Measurements from ENCODE around the gene MYL5. TPM values are rescaled to one million over a fixed set of nuclear protein-coding genes. Genes with fewer than 3 reads are reported as not detected.
A peak's percentile ranks its signal among the peaks of the same experiment; 100 is the strongest.

Gene MYL5
- total and polyA plus RNA-seq, 2 donors (not counting 1 experiment from before 2014, with no cell fraction given): 9.6 to 14.4 TPM

- H3K27me3 ChIP-seq (ENCODE audit: control insufficient read depth, insufficient read depth, low read length): no peaks in the 10 kb centered on the region
- no peak for DNase-seq (ENCODE audit: low read depth in 2 of 2)
- H3K79me2 ChIP-seq (ENCODE audit: control insufficient read depth, insufficient read depth, low read length): peaks cover 59% of the 10 kb centered on the region
- no peaks in the 10 kb centered on the region for H3K9me3 ChIP-seq (ENCODE audit: control insufficient read depth, insufficient read depth, low read depth, low read length)
- peak overlapping the region; percentile 9 for H3K9ac ChIP-seq (ENCODE audit: insufficient read depth, low read length)
- H4K20me1 ChIP-seq (ENCODE audit: control insufficient read depth, extremely low read depth, insufficient read depth, low read length): no peaks in the 10 kb centered on the region
- peak overlapping the region; percentile 50 for H3K27ac ChIP-seq (ENCODE audit: insufficient read depth, low read length)
- peaks cover 4% of the 10 kb centered on the region for H3K36me3 ChIP-seq (ENCODE audit: control insufficient read depth, insufficient read depth, low read length)
- no peak overlapping the region for H2AFZ ChIP-seq (ENCODE audit: low read length)
- peak overlapping the region; percentile 83 for H3K4me2 ChIP-seq (ENCODE audit: extremely low read depth, insufficient read depth, low read length)
- peaks cover 21% of the 10 kb centered on the region for H3K4me1 ChIP-seq (ENCODE audit: control insufficient read depth, extremely low read depth, insufficient read depth, low read length)
- H3K4me3 ChIP-seq (replicated peaks in 1 of 4; ENCODE audit: control extremely low read depth in 1 of 4, insufficient read depth in 1 of 4, low read depth in 3 of 4, low read length in 4 of 4): no peak overlapping the region
- TF ChIP-seq CTCF (conservative IDR thresholded peaks at IDR 0.05 in 1 of 2, IDR thresholded peaks at IDR 0.05 in 1 of 2; ENCODE audit: low read depth in 1 of 2, low read length in 2 of 2): no peak
- TF ChIP-seq EZH2 (IDR thresholded peaks at IDR 0.05; ENCODE audit: low read length, missing control alignments): no peak
Measured at GRCh38 chr4:725391-726234, 51.3 kb downstream of the MYL5 start.

DNA sequence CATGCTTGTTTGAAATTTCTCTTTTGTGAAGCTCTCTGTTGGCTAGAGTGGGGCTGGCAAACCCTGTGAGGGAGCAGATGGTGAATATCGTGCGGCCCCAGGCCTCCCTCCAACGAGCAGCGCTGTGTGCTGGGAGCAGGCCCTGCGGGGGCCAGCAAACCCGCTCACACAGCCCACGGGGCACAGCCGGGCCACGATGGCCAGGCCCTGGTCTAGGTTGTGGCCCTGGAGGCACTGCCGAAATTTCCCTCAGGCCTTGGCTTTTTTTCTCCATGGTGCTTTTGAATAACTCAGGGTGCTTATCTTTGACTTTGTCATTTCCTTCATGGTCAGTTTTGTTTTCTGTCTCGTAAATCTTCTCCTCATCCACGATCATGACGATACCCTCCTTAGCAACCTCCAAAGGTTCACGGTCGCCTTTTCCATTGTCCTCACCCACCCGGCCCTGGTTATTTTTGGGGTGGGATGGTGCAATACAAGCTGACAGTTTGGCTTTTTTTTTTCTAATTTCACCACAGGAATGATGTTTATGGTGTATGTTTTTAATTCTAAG lies 52.0 kb downstream of the MYL5 start:
- peak; percentile 32 to 42 for DNase-seq (ENCODE audit: low read depth in 2 of 2)
- Histone ChIP-seq H3K9me3 (ENCODE audit: control insufficient read depth, insufficient read depth, low read depth, low read length) (no peaks in the 10 kb centered on the region), H3K27me3 (ENCODE audit: control insufficient read depth, insufficient read depth, low read length) (no peaks in the 10 kb centered on the region), H3K9ac (ENCODE audit: insufficient read depth, low read length) (peak overlapping the region; percentile 9), H2AFZ (ENCODE audit: low read length) (no peak overlapping the region), H3K4me2 (ENCODE audit: extremely low read depth, insufficient read depth, low read length) (peak overlapping the region; percentile 83), H3K4me1 (ENCODE audit: control insufficient read depth, extremely low read depth, insufficient read depth, low read length) (peaks cover 19% of the 10 kb centered on the region), H3K79me2 (ENCODE audit: control insufficient read depth, insufficient read depth, low read length) (peaks cover 56% of the 10 kb centered on the region), H3K36me3 (ENCODE audit: control insufficient read depth, insufficient read depth, low read length) (peaks cover 11% of the 10 kb centered on the region), H4K20me1 (ENCODE audit: control insufficient read depth, extremely low read depth, insufficient read depth, low read length) (no peaks in the 10 kb centered on the region), H3K27ac (ENCODE audit: insufficient read depth, low read length) (peak overlapping the region; percentile 50), H3K4me3 (replicated peaks in 1 of 4; ENCODE audit: control extremely low read depth in 1 of 4, insufficient read depth in 1 of 4, low read depth in 3 of 4, low read length in 4 of 4) (peak overlapping the region in 1 of 4 experiments; percentile 34)
- TF ChIP-seq EZH2 (IDR thresholded peaks at IDR 0.05; ENCODE audit: low read length, missing control alignments) (no peak), CTCF (conservative IDR thresholded peaks at IDR 0.05 in 1 of 2, IDR thresholded peaks at IDR 0.05 in 1 of 2; ENCODE audit: low read depth in 1 of 2, low read length in 2 of 2) (no peak)

DNA sequence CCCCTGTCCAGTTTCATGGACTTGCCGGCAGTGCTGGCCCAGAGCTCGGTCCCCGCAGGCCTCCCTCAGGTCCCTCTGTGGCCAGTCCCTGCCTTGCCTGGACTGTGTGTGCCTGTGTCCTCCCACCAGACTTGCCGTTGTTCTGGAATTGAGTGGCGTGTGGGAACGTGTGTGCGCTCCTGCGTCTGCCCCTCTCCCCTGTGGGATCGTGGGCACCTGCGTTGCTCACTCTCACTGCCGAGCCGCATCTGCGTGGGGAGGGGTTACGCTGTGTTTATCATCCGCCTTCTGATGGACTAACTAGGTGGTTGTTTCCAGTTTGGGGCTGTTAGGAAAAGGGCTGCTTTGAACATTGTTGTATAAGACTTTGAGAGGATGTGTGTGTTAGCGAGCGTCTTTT lies 52.5 kb downstream of the MYL5 start:
- no peak overlapping the region for H2AFZ ChIP-seq (ENCODE audit: low read length)
- TF ChIP-seq EZH2 (IDR thresholded peaks at IDR 0.05; ENCODE audit: low read length, missing control alignments): no peak
- TF ChIP-seq CTCF (conservative IDR thresholded peaks at IDR 0.05 in 1 of 2, IDR thresholded peaks at IDR 0.05 in 1 of 2; ENCODE audit: low read depth in 1 of 2, low read length in 2 of 2): no peak
- no peak overlapping the region for H3K9ac ChIP-seq (ENCODE audit: insufficient read depth, low read length)
- H3K27ac ChIP-seq (ENCODE audit: insufficient read depth, low read length): peak overlapping the region; percentile 50
- H3K4me3 ChIP-seq (replicated peaks in 1 of 4; ENCODE audit: control extremely low read depth in 1 of 4, insufficient read depth in 1 of 4, low read depth in 3 of 4, low read length in 4 of 4): peak overlapping the region in 1 of 4 experiments; percentile 34
- H3K36me3 ChIP-seq (ENCODE audit: control insufficient read depth, insufficient read depth, low read length): peaks cover 11% of the 10 kb centered on the region
- no peaks in the 10 kb centered on the region for H3K9me3 ChIP-seq (ENCODE audit: control insufficient read depth, insufficient read depth, low read depth, low read length)
- DNase-seq (ENCODE audit: low read depth in 2 of 2): no peak
- no peaks in the 10 kb centered on the region for H4K20me1 ChIP-seq (ENCODE audit: control insufficient read depth, extremely low read depth, insufficient read depth, low read length)
- peaks cover 53% of the 10 kb centered on the region for H3K79me2 ChIP-seq (ENCODE audit: control insufficient read depth, insufficient read depth, low read length)
- peaks cover 13% of the 10 kb centered on the region for H3K4me1 ChIP-seq (ENCODE audit: control insufficient read depth, extremely low read depth, insufficient read depth, low read length)
- no peaks in the 10 kb centered on the region for H3K27me3 ChIP-seq (ENCODE audit: control insufficient read depth, insufficient read depth, low read length)
- H3K4me2 ChIP-seq (ENCODE audit: extremely low read depth, insufficient read depth, low read length): peak overlapping the region; percentile 83
